Cardiac muscle cell (in vitro differentiated cells and primary cell): Measurements from ENCODE around the gene HAO2. TPM values are rescaled to one million over a fixed set of nuclear protein-coding genes. Genes with fewer than 3 reads are reported as not detected.

ENCODE experiments used
- DNase-seq, 2 donors: peaks; one replicate each; pipeline versions ENCODE4 v3.0.0 to v3.0.0-alpha.2; 2010 to 2017; ENCODE audit warnings: low read depth in 1 of 2, low spot score in 1 of 2
- H3K27ac ChIP-seq: fragments of 200-600 bp; sonication (generic); 2 replicates; pipeline ENCODE4 v1.5.1; 2016
- H3K27me3 ChIP-seq: fragments of 200-600 bp; sonication (generic); 2 replicates; pipeline ENCODE4 v1.6.0; 2016; ENCODE audit warnings: control low read depth
- H3K36me3 ChIP-seq: fragments of 200-600 bp; sonication (generic); 2 replicates; pipeline ENCODE4 v1.5.1; 2016; ENCODE audit warnings: control low read depth
- H3K4me1 ChIP-seq: fragments of 200-600 bp; sonication (generic); 2 replicates; pipeline ENCODE4 v1.8.1; 2017; ENCODE audit warnings: low read depth, mild to moderate bottlenecking, mixed run types
- H3K4me3 ChIP-seq: fragments of 200-600 bp; sonication (generic); 2 replicates; pipeline ENCODE4 v1.5.1; 2016; ENCODE audit warnings: mild to moderate bottlenecking
- H3K9me3 ChIP-seq: fragments of 200-600 bp; sonication (generic); 2 replicates; pipeline ENCODE4 v1.5.1; 2017; ENCODE audit warnings: low read depth, mild to moderate bottlenecking, control low read depth
- CTCF ChIP-seq: IDR thresholded peaks from 2 replicates; pipeline ENCODE4 v1.5.1; 2012; ENCODE audit warnings: low read depth, mild to moderate bottlenecking, low read length
- polyA plus RNA-seq: library from polyadenylated mRNA; unstranded; fragments of >200 nt; fragmentation: Nextera tagmentation; extraction: Ambion mirVana; gene quantifications from 2 replicates; pipeline ENCODE4 v1.2.1, GENCODE V29; 2016
- total RNA-seq: library from RNA; depleted of rRNA; stranded (reverse); fragments of >200 nt; gene quantifications from 2 replicates; pipeline ENCODE4 v1.2.3, GENCODE V29; 2016

The HAO2 gene
- total and polyA plus RNA-seq, 2 experiments from 2014 or later, result not detected

GRCh38 chr1:119422631-119423030 lies 54.0 kb downstream of the HAO2 start:
- no peak overlapping the region for H3K27ac ChIP-seq
- H3K27me3 ChIP-seq, result no peaks in the 10 kb centered on the region
- H3K4me1 ChIP-seq, result no peaks in the 10 kb centered on the region
- no peak for TF ChIP-seq CTCF
- DNase-seq, result no peak
- no peaks in the 10 kb centered on the region for H3K36me3 ChIP-seq
- H3K4me3 ChIP-seq, result no peak overlapping the region
- no peaks in the 10 kb centered on the region for H3K9me3 ChIP-seq

GRCh38 chr1:119428991-119429390 lies 60.4 kb downstream of the HAO2 start:
- no peak for DNase-seq
- TF ChIP-seq CTCF, result no peak
- Histone ChIP-seq H3K4me3 (no peak overlapping the region), H3K27me3 (no peaks in the 10 kb centered on the region), H3K4me1 (no peaks in the 10 kb centered on the region), H3K9me3 (no peaks in the 10 kb centered on the region), H3K36me3 (no peaks in the 10 kb centered on the region), H3K27ac (no peak overlapping the region)

GRCh38 chr1:119429687-119430086 lies 61.1 kb downstream of the HAO2 start:
- Histone ChIP-seq H3K36me3 (no peaks in the 10 kb centered on the region), H3K27ac (no peak overlapping the region), H3K27me3 (no peaks in the 10 kb centered on the region), H3K4me1 (no peaks in the 10 kb centered on the region), H3K9me3 (no peaks in the 10 kb centered on the region), H3K4me3 (no peak overlapping the region)
- no peak for DNase-seq
- no peak for TF ChIP-seq CTCF

- no peak for DNase-seq
- Histone ChIP-seq H3K27ac (no peak overlapping the region), H3K27me3 (no peaks in the 10 kb centered on the region), H3K36me3 (no peaks in the 10 kb centered on the region), H3K4me3 (no peak overlapping the region), H3K9me3 (no peaks in the 10 kb centered on the region), H3K4me1 (no peaks in the 10 kb centered on the region)
- no peak for TF ChIP-seq CTCF
These were observed 61.9 kb downstream of the HAO2 start for GRCh38 chr1:119430486-119430885.

GRCh38 chr1:119431836-119432235 lies 63.3 kb downstream of the HAO2 start:
- H3K9me3 ChIP-seq, result no peaks in the 10 kb centered on the region
- H3K27ac ChIP-seq, result no peak overlapping the region
- H3K4me3 ChIP-seq, result no peak overlapping the region
- DNase-seq, result no peak
- no peaks in the 10 kb centered on the region for H3K36me3 ChIP-seq
- TF ChIP-seq CTCF, result no peak
- no peaks in the 10 kb centered on the region for H3K4me1 ChIP-seq
- no peaks in the 10 kb centered on the region for H3K27me3 ChIP-seq

GRCh38 chr1:119435052-119435451 lies 66.5 kb downstream of the HAO2 start:
- TF ChIP-seq CTCF, result no peak
- Histone ChIP-seq H3K27me3 (no peaks in the 10 kb centered on the region), H3K27ac (no peak overlapping the region), H3K36me3 (no peaks in the 10 kb centered on the region), H3K4me1 (no peaks in the 10 kb centered on the region), H3K4me3 (no peak overlapping the region), H3K9me3 (no peaks in the 10 kb centered on the region)
- no peak for DNase-seq
